Measurements from ENCODE around the gene IL17RB. TPM values are rescaled to one million over a fixed set of nuclear protein-coding genes. Genes with fewer than 3 reads are reported as not detected.
A peak's percentile ranks its signal among the peaks of the same experiment; 100 is the strongest.

Gene IL17RB
- total and polyA plus RNA-seq, 2 of the 8 experiments (the other 6 are each of a cell fraction or from before 2014, with no cell fraction given): 7.0 to 24.6 TPM

- Histone ChIP-seq H3K4me3 (ENCODE audit: extremely low read depth in 1 of 4, insufficient read depth in 2 of 4, low read depth in 3 of 4, low read length in 4 of 4) (no peak overlapping the region), H3K27ac (ENCODE audit: low read depth, low read length) (no peak overlapping the region), H3K23ac (ENCODE audit: insufficient read length) (no peak overlapping the region), H2BK15ac (ENCODE audit: low read length) (no peak overlapping the region), H3K4me2 (ENCODE audit: insufficient read depth in 1 of 2, low read depth in 2 of 2, low read length in 2 of 2) (no peak overlapping the region), H3K79me2 (ENCODE audit: control insufficient read depth in 1 of 2, insufficient read depth in 2 of 2, low read length in 2 of 2) (no peaks in the 10 kb centered on the region), H3K14ac (ENCODE audit: insufficient read length) (no peak overlapping the region), H3K27me3 (replicated peaks in 1 of 4; ENCODE audit: control insufficient read depth in 3 of 4, extremely low read depth in 1 of 4, insufficient read depth in 3 of 4, low read length in 3 of 4) (no peaks in the 10 kb centered on the region), H3K9ac (replicated peaks in 1 of 4; ENCODE audit: extremely low read depth in 1 of 4, low read depth in 3 of 4, low read length in 3 of 4) (no peak overlapping the region), H3K9me3 (ENCODE audit: insufficient read depth in 2 of 2, low read depth in 1 of 2, low read length in 1 of 2) (no peaks in the 10 kb centered on the region), H4K5ac (ENCODE audit: insufficient read length, low read depth, low read length) (no peak overlapping the region), H3K18ac (ENCODE audit: extremely low read depth, low read length) (no peak overlapping the region), H2BK20ac (ENCODE audit: low read length) (no peak overlapping the region), H2BK5ac (ENCODE audit: low read depth, low read length) (peak overlapping the region; percentile 44; the same call in 1 of the 2 replicates), H3K56ac (replicated peaks; ENCODE audit: insufficient read length, low read depth, low read length) (no peak overlapping the region), H3K23me2 (ENCODE audit: low read depth, low read length) (no peaks in the 10 kb centered on the region; the same call in 1 of the 2 replicates), H4K8ac (ENCODE audit: extremely low read depth, insufficient read depth, low read length) (no peak overlapping the region; the same call in 1 of the 2 replicates), H3K4me1 (replicated peaks in 1 of 4; ENCODE audit: control insufficient read depth in 3 of 4, insufficient read depth in 4 of 4, low read length in 3 of 4) (peaks cover 0 to 3% (median 1%) of the 10 kb centered on the region in 4 experiments; a peak in 1 of 7 replicates), H2BK120ac (replicated peaks; ENCODE audit: low read depth, low read length) (no peak overlapping the region), H3K4ac (replicated peaks; ENCODE audit: insufficient read length, low read depth, low read length) (no peak overlapping the region), H2AFZ (ENCODE audit: low read length) (no peak overlapping the region), H3K79me1 (ENCODE audit: low read depth, low read length) (no peaks in the 10 kb centered on the region), H4K91ac (replicated peaks; ENCODE audit: insufficient read length, low read length) (no peak overlapping the region), H3K36me3 (ENCODE audit: control insufficient read depth in 2 of 4, insufficient read depth in 4 of 4, low read length in 3 of 4) (peaks cover 0 to 17% (median 5%) of the 10 kb centered on the region in 4 experiments; a peak in 6 of 8 replicates), H4K20me1 (replicated peaks in 1 of 2; ENCODE audit: control insufficient read depth in 1 of 2, insufficient read depth in 2 of 2, low read length in 2 of 2) (peaks cover 3% of the 10 kb centered on the region in 2 experiments), H2AK5ac (ENCODE audit: low read depth, low read length) (no peak overlapping the region), H2BK12ac (ENCODE audit: low read depth, low read length) (no peak overlapping the region)
- ChIA-PET CTCF (ENCODE audit: partially characterized antibody) (interaction anchor here (0.6 to 1.6 kb wide), 7 partner anchors 8 to 937 kb away, joined by 3 to 8 read pairs (median 3); no protein-coding TSS in a partner anchor), POLR2A (ENCODE audit: partially characterized antibody) (interaction anchor here (0.7 to 1.4 kb wide), 2 partner anchors 20 to 67 kb away, joined by 3 read pairs; no protein-coding TSS in a partner anchor)
- WGBS, 2 experiments (ENCODE audit: extremely low coverage in 1 of 2, insufficient coverage in 1 of 2, insufficient read length in 1 of 2, insufficient replicate concordance in 2 of 2, low coverage in 1 of 2, low lambda C conversion rate in 2 of 2, missing lambda C conversion rate in 1 of 2): 85% methylated on average over 10 of the region's 10 CpGs; no CpG with 5 or more reads in 1 of the 2 experiments
- no peak for DNase-seq (ENCODE audit: low read depth in 1 of 2, low spot score in 2 of 2)
- FAIRE-seq: no peak
- TF ChIP-seq EGR1 (IDR thresholded peaks at IDR 0.05; ENCODE audit: borderline replicate concordance, low read depth, low read length): no peak
- TF ChIP-seq TBP (IDR thresholded peaks at IDR 0.05; ENCODE audit: low read depth, low read length): no peak
- TF ChIP-seq E2F6 (IDR thresholded peaks at IDR 0.05): no peak
- TF ChIP-seq CBX5 (IDR thresholded peaks at IDR 0.05; ENCODE audit: low read depth, low read length): no peak
- TF ChIP-seq BRCA1 (IDR thresholded peaks at IDR 0.05; ENCODE audit: low read depth, low read length): no peak
- no peak for TF ChIP-seq NRF1 (IDR thresholded peaks at IDR 0.05; ENCODE audit: low read depth, low read length)
Observed at GRCh38 chr3:53823956-53824657, 22.3 kb upstream of the IL17RB start.
